ENCODE measurements around the gene MBTPS1.

DNA sequence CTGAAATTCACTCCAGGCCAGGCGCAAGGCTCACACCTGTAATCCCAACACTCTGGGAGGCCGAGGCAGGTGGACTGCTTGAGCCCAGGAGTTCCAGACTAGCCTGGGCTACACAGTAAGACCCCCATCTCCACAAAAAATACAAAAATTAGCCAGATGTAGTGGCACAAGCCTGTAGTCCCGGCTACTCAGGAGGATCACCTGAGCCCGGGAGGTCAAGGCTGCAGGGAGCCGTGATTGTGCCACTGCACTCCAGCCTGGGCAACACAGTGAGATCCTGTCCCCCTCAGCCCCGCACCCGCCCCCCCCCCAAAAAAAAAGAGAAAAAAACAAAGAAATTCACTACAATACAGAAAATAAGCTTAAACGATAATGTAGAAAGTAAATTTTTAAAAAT, 31.5 kb downstream of the MBTPS1 start:
- TF ChIP-seq GATA3 (IDR thresholded peaks at IDR 0.05; ENCODE audit: low read depth, low read length) (no peak), GATA2 (IDR thresholded peaks at IDR 0.05; ENCODE audit: low read depth, low read length) (no peak)

Measured in SH-SY5Y (cell line).